Caco-2 (cell line): ENCODE results near the gene GGTLC3. TPM values are rescaled to one million over a fixed set of nuclear protein-coding genes. Genes with fewer than 3 reads are reported as not detected.
"Not testable (repeated sequence)": the region's sequence is repeated elsewhere in the genome, so short reads cannot be mapped to it uniquely, and the experiment has no call there.

Experiments used
- BruUV-seq: library from RNA; stranded (reverse); fragments of 400-500 nt; replicated peaks from 2 replicates; lab custom pipeline; 2021; lab: Mats Ljungman, UMichigan
- CTCF ChIA-PET: fragments of 300-600 bp; sonication (Branson Sonifier 250); formaldehyde crosslinking; loops from one replicate; lab custom pipeline; 2022; ENCODE audit warnings: antibody characterized with exemption; lab: Charles Lee
- POLR2A ChIA-PET: fragments of 300-600 bp; sonication (Branson Sonifier 250); formaldehyde crosslinking; loops from one replicate; lab custom pipeline; 2022; ENCODE audit warnings: antibody characterized with exemption; lab: Charles Lee
- DNase-seq, 2 experiments: peaks; one replicate each; pipeline versions ENCODE4 v3.0.0 to v3.0.0-alpha.2; 2020 to 2022
- H3K27me3 ChIP-seq: replicated peaks from 2 replicates; pipeline ENCODE4 v1.6.0; 2011; ENCODE audit warnings: low read length; ENCODE audit not compliant: control insufficient read depth, insufficient read depth
- H3K36me3 ChIP-seq: 2 replicates; pipeline ENCODE4 v1.5.1; 2011; ENCODE audit warnings: low read length; ENCODE audit not compliant: control insufficient read depth, insufficient read depth
- H3K4me1 ChIP-seq: fragments of 250-450 bp; sonication (Bioruptor Pico); 2 replicates; pipeline ENCODE4 v1.5.1; 2020; ENCODE audit warnings: mild to moderate bottlenecking
- H3K4me3 ChIP-seq: 2 replicates; pipeline ENCODE4 v1.5.1; 2011; ENCODE audit warnings: low read depth, mild to moderate bottlenecking, control low read depth, low read length
- H3K9me3 ChIP-seq: fragments of 250-450 bp; sonication (Bioruptor Pico); 2 replicates; pipeline ENCODE4 v1.5.1; 2020; ENCODE audit warnings: mild to moderate bottlenecking, moderate library complexity
- H3K27ac Mint-ChIP-seq: one replicate; pipeline ENCODE4 v1.8.0; 2022; ENCODE audit warnings: mixed read lengths; ENCODE audit not compliant: unreplicated experiment
- H3K27me3 Mint-ChIP-seq: one replicate; pipeline ENCODE4 v1.8.0; 2022; ENCODE audit warnings: mixed read lengths; ENCODE audit not compliant: insufficient read depth, unreplicated experiment
- H3K36me3 Mint-ChIP-seq: one replicate; pipeline ENCODE4 v1.8.0; 2022; ENCODE audit warnings: mild to moderate bottlenecking, mixed read lengths; ENCODE audit not compliant: insufficient read depth, unreplicated experiment
- H3K4me1 Mint-ChIP-seq: one replicate; pipeline ENCODE4 v1.8.0; 2022; ENCODE audit warnings: low read depth, mixed read lengths; ENCODE audit not compliant: unreplicated experiment
- H3K4me3 Mint-ChIP-seq: one replicate; pipeline ENCODE4 v1.8.0; 2022; ENCODE audit warnings: mild to moderate bottlenecking, moderate library complexity, mixed read lengths; ENCODE audit not compliant: unreplicated experiment
- H3K9me3 Mint-ChIP-seq: one replicate; pipeline ENCODE4 v1.8.0; 2022; ENCODE audit warnings: mixed read lengths; ENCODE audit not compliant: unreplicated experiment
- intact Hi-C: fragments of 100-400 bp; cut with micrococcal nuclease; formaldehyde crosslinking; loops from one replicate; pipeline ENCODE4 v1.10.0; 2022; ENCODE audit not compliant: unreplicated experiment
- total RNA-seq: library from RNA; stranded (reverse); gene quantifications from 2 replicates; pipeline ENCODE4 v1.2.3, GENCODE V29; 2022

Gene GGTLC3
- total RNA-seq, 1 experiment from 2014 or later = not detected

DNA sequence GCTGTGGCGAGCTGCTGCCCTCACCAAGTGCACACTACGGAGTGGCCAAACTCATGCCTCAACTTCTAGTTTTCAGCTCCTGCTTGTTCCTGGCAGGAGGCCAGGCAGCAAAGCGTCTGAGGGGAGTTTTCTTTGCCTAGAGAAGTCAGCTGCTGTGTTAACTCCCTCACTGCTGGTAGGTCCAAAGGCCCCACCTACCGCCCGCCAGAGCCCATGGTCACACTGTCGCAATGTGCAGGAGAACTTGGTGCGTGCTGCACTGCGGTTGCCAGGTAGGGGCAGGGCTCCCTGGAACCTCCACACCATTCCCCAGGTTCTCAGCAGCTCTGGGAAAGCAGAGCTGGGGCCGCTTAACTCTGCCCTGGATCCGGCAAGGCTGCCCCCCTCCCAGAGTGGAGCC lies 5.6 kb downstream of the GGTLC3 start:
- H3K36me3 Mint-ChIP-seq, H3K27ac Mint-ChIP-seq, H3K9me3 Mint-ChIP-seq, H3K36me3 ChIP-seq, H3K4me1 ChIP-seq, DNase-seq, H3K27me3 ChIP-seq, H3K4me1 Mint-ChIP-seq, H3K4me3 ChIP-seq, H3K27me3 Mint-ChIP-seq, intact Hi-C loops, H3K9me3 ChIP-seq, CTCF ChIA-PET, H3K4me3 Mint-ChIP-seq, POLR2A ChIA-PET, BruUV-seq: not testable (repeated sequence)

DNA sequence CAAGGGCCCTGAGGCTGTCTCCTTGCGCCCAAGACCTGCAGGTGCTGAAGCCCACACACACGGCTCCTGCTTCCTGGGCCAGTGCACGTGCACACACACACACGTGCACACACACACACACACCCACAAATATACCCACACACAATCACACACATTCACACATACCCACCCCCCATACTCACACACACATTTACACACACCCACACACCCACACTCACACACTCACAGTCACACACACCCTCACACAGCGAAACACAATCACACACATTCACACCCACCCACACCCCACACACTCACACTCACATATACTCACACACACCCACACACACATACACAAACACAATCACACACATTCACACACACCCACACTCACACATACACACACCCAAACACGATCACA lies 6.6 kb downstream of the GGTLC3 start:
- H3K4me3 ChIP-seq, H3K27ac Mint-ChIP-seq, BruUV-seq, H3K9me3 Mint-ChIP-seq, H3K27me3 ChIP-seq, H3K36me3 Mint-ChIP-seq, intact Hi-C loops, H3K36me3 ChIP-seq, H3K9me3 ChIP-seq, POLR2A ChIA-PET, DNase-seq, H3K4me3 Mint-ChIP-seq, CTCF ChIA-PET, H3K4me1 ChIP-seq, H3K4me1 Mint-ChIP-seq, H3K27me3 Mint-ChIP-seq: not testable (repeated sequence)

DNA sequence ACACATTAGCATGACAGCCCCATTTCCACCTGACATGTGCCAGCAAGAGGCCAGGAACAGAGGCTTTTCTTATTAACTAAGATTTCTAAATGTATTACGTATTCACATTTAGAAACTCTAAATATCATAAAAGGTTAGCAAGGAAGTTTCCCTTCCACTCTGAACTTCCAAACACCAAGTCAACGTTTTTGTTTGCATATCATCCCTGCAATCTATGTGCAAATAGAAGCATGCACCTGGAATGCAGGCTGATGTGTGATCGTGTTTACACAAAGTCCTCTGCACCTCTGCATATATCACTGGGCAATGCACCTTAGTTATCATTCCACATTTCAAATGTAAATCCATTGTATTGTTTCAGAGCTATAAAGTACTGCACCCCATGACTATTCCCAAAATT lies 21.7 kb downstream of the GGTLC3 start:
- H3K27me3 Mint-ChIP-seq, H3K9me3 Mint-ChIP-seq, BruUV-seq, DNase-seq, H3K36me3 Mint-ChIP-seq, H3K9me3 ChIP-seq, POLR2A ChIA-PET, H3K4me1 ChIP-seq, H3K27me3 ChIP-seq, H3K36me3 ChIP-seq, H3K27ac Mint-ChIP-seq, H3K4me3 ChIP-seq, H3K4me3 Mint-ChIP-seq, CTCF ChIA-PET, H3K4me1 Mint-ChIP-seq, intact Hi-C loops: not testable (repeated sequence)

Other genes starting within 250 kb of the GGTLC3 start
- gene TMEM191B, start 9.6 kb upstream of the GGTLC3 start, total RNA-seq = 8.6 and 9.6 TPM in 2 replicates
- gene RIMBP3, start 93.8 kb upstream of the GGTLC3 start, total RNA-seq = 0.19 TPM in 1 of 2 replicates, not detected in the other